HepG2 (cell line): Measurements from ENCODE around the gene RPS8. TPM values are rescaled to one million over a fixed set of nuclear protein-coding genes. Genes with fewer than 3 reads are reported as not detected.

ENCODE experiments used
- FLYWCH1 ChIP-seq: sonication (generic); formaldehyde crosslinking; IDR thresholded peaks from 2 replicates; pipeline ENCODE4 v1.8.1; 2023; ENCODE audit warnings: mild to moderate bottlenecking, missing genetic modification reagents
- FUBP1 ChIP-seq: sonication (generic); formaldehyde crosslinking; IDR thresholded peaks from 2 replicates; pipeline ENCODE4 v1.5.1; 2020; ENCODE audit warnings: missing genetic modification reagents, mild to moderate bottlenecking, borderline replicate concordance
- GATAD2A ChIP-seq: IDR thresholded peaks from 2 replicates; pipeline ENCODE4 v1.6.1; 2016
- HINFP ChIP-seq: sonication (generic); formaldehyde crosslinking; IDR thresholded peaks from 2 replicates; pipeline ENCODE4 v1.4.0; 2020; ENCODE audit warnings: low read depth, mild to moderate bottlenecking, missing genetic modification reagents
- ISL2 ChIP-seq: sonication (generic); formaldehyde crosslinking; IDR thresholded peaks from 2 replicates; pipeline ENCODE4 v1.5.0; 2020; ENCODE audit warnings: missing genetic modification reagents
- ISX ChIP-seq: sonication (generic); formaldehyde crosslinking; conservative IDR thresholded peaks from 2 replicates; pipeline ENCODE4 v1.5.0; 2020; ENCODE audit warnings: missing genetic modification reagents
- MAFK ChIP-seq, 2 experiments: IDR thresholded peaks in 1 of 2; conservative IDR thresholded peaks in 1 of 2; 2 replicates each; pipeline ENCODE4 v1.6.1; 2011; ENCODE audit warnings: improper control_type of control experiment in 2 of 2, low read length in 2 of 2
- MBNL3 ChIP-seq: fragments of 250-450 bp; sonication (Bioruptor Pico); conservative IDR thresholded peaks from 2 replicates; pipeline ENCODE4 v1.8.0; 2022; ENCODE audit warnings: mild to moderate bottlenecking, inconsistent platforms
- MLXIP ChIP-seq: sonication (generic); formaldehyde crosslinking; IDR thresholded peaks from 2 replicates; pipeline ENCODE4 v1.9.0; 2021; ENCODE audit warnings: missing genetic modification reagents, borderline replicate concordance
- SOX13 ChIP-seq, 3 experiments: fragments of 450-650 bp in 1 of 3; sonication (generic) in 1 of 3; formaldehyde crosslinking in 1 of 3; IDR thresholded peaks in 2 of 3; conservative IDR thresholded peaks in 1 of 3; 2 replicates each; pipeline versions ENCODE4 v1.5.0 to v1.6.1; 2016 to 2020; ENCODE audit warnings: antibody characterized with exemption in 1 of 3, mild to moderate bottlenecking in 1 of 3, missing compliant biosample characterization in 1 of 3, missing genetic modification reagents in 1 of 3, moderate library complexity in 1 of 3
- ZBTB10 ChIP-seq: sonication (generic); formaldehyde crosslinking; IDR thresholded peaks from 2 replicates; pipeline ENCODE4 v1.4.0; 2020; ENCODE audit warnings: missing genetic modification reagents, borderline replicate concordance
- ZBTB7A ChIP-seq: sonication (generic); formaldehyde crosslinking; IDR thresholded peaks from 2 replicates; pipeline ENCODE4 v1.8.0; 2022; ENCODE audit warnings: mild to moderate bottlenecking, missing genetic modification reagents
- ZNF160 ChIP-seq: sonication (generic); formaldehyde crosslinking; IDR thresholded peaks from 2 replicates; pipeline ENCODE4 v1.8.0; 2022; ENCODE audit warnings: mild to moderate bottlenecking, inconsistent platforms, missing genetic modification reagents
- ZNF224 ChIP-seq: sonication (generic); formaldehyde crosslinking; IDR thresholded peaks from 2 replicates; pipeline ENCODE4 v1.5.0; 2020; ENCODE audit warnings: mild to moderate bottlenecking, missing genetic modification reagents
- ZNF549 ChIP-seq: sonication (generic); formaldehyde crosslinking; IDR thresholded peaks from 2 replicates; pipeline ENCODE4 v1.5.0; 2020; ENCODE audit warnings: missing genetic modification reagents
- ZNF577 ChIP-seq: sonication (generic); formaldehyde crosslinking; IDR thresholded peaks from 2 replicates; pipeline ENCODE4 v1.4.0; 2020; ENCODE audit warnings: mild to moderate bottlenecking, low read depth, missing genetic modification reagents, borderline replicate concordance
- ZNF709 ChIP-seq: sonication (generic); formaldehyde crosslinking; IDR thresholded peaks from 2 replicates; pipeline ENCODE4 v1.5.0; 2020; ENCODE audit warnings: mild to moderate bottlenecking, missing genetic modification reagents
- polyA plus RNA-seq, 8 experiments: library from polyadenylated mRNA; depleted of rRNA in 3 of 8; stranded (reverse) in 7 of 8; unstranded in 1 of 8; fragments of >200 nt; fragmentation: Illumina TruSeq in 4 of 8; extraction: Trizol in 4 of 8; gene quantifications; 2 replicates each; pipeline versions ENCODE4 v1.2.1 to v1.2.3, GENCODE V29; 2011 to 2016; ENCODE audit warnings: low read depth in 4 of 8, missing spikeins in 1 of 8, mixed read lengths in 1 of 8; ENCODE audit not compliant: insufficient read depth in 1 of 8
- total RNA-seq, 5 experiments: library from RNA; depleted of rRNA; stranded (reverse); fragments of >200 nt; fragmentation: Illumina TruSeq; extraction: Trizol; gene quantifications; 2 replicates each; pipeline ENCODE4 v1.2.3, GENCODE V29; 2016; ENCODE audit warnings: low read depth in 1 of 5

Gene RPS8
- total and polyA plus RNA-seq, 2 of the 13 experiments (the other 11 are each of a cell fraction or from before 2014, with no cell fraction given) = 2,628 to 2,822 TPM

GRCh38 chr1:44826375-44827196 lies 51.2 kb downstream of the RPS8 start (continued):
- TF ChIP-seq ZBTB10 = 0 out of 2 replicates have a peak, but pooled peaks have one; percentile 77
- TF ChIP-seq ISX (CRISPR knock-in tag) = no peak
- TF ChIP-seq MBNL3 (CRISPR knock-in tag) = no peak
- TF ChIP-seq ISL2 (CRISPR knock-in tag) = 0 out of 2 replicates have a peak, but pooled peaks have one; percentile 10
- TF ChIP-seq ZNF224 (CRISPR knock-in tag) = no peak
- no peak; the same call in 1 of the 2 replicates for TF ChIP-seq ZNF160 (CRISPR knock-in tag)
- TF ChIP-seq ZNF577 (CRISPR knock-in tag) = no peak
- TF ChIP-seq FUBP1 (CRISPR knock-in tag) = no peak
- peak; percentile 81; the same call in 1 of the 2 replicates for TF ChIP-seq HINFP (CRISPR knock-in tag)
- TF ChIP-seq ZBTB7A (CRISPR knock-in tag) = peak; percentile 63
- TF ChIP-seq ZNF549 (CRISPR knock-in tag) = no peak
- TF ChIP-seq SOX13 (IDR thresholded peaks at IDR 0.05) = no peak
- TF ChIP-seq SOX13 (CRISPR knock-in tag; conservative IDR thresholded peaks at IDR 0.05 in 1 of 2, IDR thresholded peaks at IDR 0.05 in 1 of 2) = no peak
- peak; percentile 66 for TF ChIP-seq GATAD2A (CRISPR knock-in tag)
- TF ChIP-seq MLXIP = no peak
- no peak for TF ChIP-seq FLYWCH1 (CRISPR knock-in tag)
- TF ChIP-seq MAFK (conservative IDR thresholded peaks at IDR 0.05 in 1 of 2, IDR thresholded peaks at IDR 0.05 in 1 of 2; ENCODE audit: low read length in 2 of 2) = no peak
- TF ChIP-seq ZNF709 (CRISPR knock-in tag) = 0 out of 2 replicates have a peak, but pooled peaks have one; percentile 12
